ENCODE results near the gene TNRC18.

GRCh38 chr7:5345671-5346070 lies 78.0 kb downstream of the TNRC18 start:
- TF ChIP-seq, protein P1, sequence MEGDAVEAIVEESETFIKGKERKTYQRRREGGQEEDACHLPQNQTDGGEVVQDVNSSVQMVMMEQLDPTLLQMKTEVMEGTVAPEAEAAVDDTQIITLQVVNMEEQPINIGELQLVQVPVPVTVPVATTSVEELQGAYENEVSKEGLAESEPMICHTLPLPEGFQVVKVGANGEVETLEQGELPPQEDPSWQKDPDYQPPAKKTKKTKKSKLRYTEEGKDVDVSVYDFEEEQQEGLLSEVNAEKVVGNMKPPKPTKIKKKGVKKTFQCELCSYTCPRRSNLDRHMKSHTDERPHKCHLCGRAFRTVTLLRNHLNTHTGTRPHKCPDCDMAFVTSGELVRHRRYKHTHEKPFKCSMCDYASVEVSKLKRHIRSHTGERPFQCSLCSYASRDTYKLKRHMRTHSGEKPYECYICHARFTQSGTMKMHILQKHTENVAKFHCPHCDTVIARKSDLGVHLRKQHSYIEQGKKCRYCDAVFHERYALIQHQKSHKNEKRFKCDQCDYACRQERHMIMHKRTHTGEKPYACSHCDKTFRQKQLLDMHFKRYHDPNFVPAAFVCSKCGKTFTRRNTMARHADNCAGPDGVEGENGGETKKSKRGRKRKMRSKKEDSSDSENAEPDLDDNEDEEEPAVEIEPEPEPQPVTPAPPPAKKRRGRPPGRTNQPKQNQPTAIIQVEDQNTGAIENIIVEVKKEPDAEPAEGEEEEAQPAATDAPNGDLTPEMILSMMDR (IDR thresholded peaks at IDR 0.05): no peak
- TF ChIP-seq POLR2A (IDR thresholded peaks at IDR 0.05): no peak

All from Peyer's patch (tissue), 4 donors.